ENCODE measurements around the gene TAOK1.

The TAOK1 gene

GRCh38 chr17:29567554-29568330 is 177.6 kb downstream of the TAOK1 start:
- Histone ChIP-seq H3K36me3 (replicated peaks; ENCODE audit: low read depth, low read length) (no peaks in the 10 kb centered on the region), H3K27ac (ENCODE audit: low read length) (peak overlapping the region; percentile 82), H3K4me1 (ENCODE audit: low read length) (peaks cover 14% of the 10 kb centered on the region), H2AFZ (ENCODE audit: low read depth, low read length) (peak overlapping the region; percentile 4; the same call in 1 of the 2 replicates), H3K9me3 (ENCODE audit: insufficient read depth, low read length) (no peaks in the 10 kb centered on the region), H3K9ac (ENCODE audit: low read length) (peak overlapping the region; percentile 75), H3K4me3 (ENCODE audit: low read length) (peak overlapping the region; percentile 80), H3K4me2 (ENCODE audit: low read length) (peak overlapping the region; percentile 98), H3K27me3 (ENCODE audit: low read depth, low read length) (no peaks in the 10 kb centered on the region), H3K79me2 (ENCODE audit: low read length) (peaks cover 26% of the 10 kb centered on the region), H4K20me1 (ENCODE audit: insufficient read depth, low read length) (no peaks in the 10 kb centered on the region)
- no peak for TF ChIP-seq EZH2phosphoT487 (IDR thresholded peaks at IDR 0.05; ENCODE audit: low read depth)
- TF ChIP-seq, protein P1, sequence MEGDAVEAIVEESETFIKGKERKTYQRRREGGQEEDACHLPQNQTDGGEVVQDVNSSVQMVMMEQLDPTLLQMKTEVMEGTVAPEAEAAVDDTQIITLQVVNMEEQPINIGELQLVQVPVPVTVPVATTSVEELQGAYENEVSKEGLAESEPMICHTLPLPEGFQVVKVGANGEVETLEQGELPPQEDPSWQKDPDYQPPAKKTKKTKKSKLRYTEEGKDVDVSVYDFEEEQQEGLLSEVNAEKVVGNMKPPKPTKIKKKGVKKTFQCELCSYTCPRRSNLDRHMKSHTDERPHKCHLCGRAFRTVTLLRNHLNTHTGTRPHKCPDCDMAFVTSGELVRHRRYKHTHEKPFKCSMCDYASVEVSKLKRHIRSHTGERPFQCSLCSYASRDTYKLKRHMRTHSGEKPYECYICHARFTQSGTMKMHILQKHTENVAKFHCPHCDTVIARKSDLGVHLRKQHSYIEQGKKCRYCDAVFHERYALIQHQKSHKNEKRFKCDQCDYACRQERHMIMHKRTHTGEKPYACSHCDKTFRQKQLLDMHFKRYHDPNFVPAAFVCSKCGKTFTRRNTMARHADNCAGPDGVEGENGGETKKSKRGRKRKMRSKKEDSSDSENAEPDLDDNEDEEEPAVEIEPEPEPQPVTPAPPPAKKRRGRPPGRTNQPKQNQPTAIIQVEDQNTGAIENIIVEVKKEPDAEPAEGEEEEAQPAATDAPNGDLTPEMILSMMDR (IDR thresholded peaks at IDR 0.05; ENCODE audit: low read depth, low read length), result peak; percentile 50

- Histone ChIP-seq H3K9me3 (ENCODE audit: insufficient read depth, low read length) (no peaks in the 10 kb centered on the region), H3K79me2 (ENCODE audit: low read length) (peaks cover 26% of the 10 kb centered on the region), H3K36me3 (replicated peaks; ENCODE audit: low read depth, low read length) (no peaks in the 10 kb centered on the region), H3K4me1 (ENCODE audit: low read length) (peaks cover 19% of the 10 kb centered on the region), H3K27ac (ENCODE audit: low read length) (peak within 1 kb of the TSS; percentile 82), H2AFZ (ENCODE audit: low read depth, low read length) (peak within 1 kb of the TSS; percentile 73; the same call in 1 of the 2 replicates), H3K27me3 (ENCODE audit: low read depth, low read length) (no peaks in the 10 kb centered on the region), H3K4me3 (ENCODE audit: low read length) (peak within 1 kb of the TSS; percentile 96), H3K9ac (ENCODE audit: low read length) (peak within 1 kb of the TSS; percentile 85), H4K20me1 (ENCODE audit: insufficient read depth, low read length) (no peaks in the 10 kb centered on the region), H3K4me2 (ENCODE audit: low read length) (peak within 1 kb of the TSS; percentile 98)
- TF ChIP-seq, protein P1 (IDR thresholded peaks at IDR 0.05; ENCODE audit: low read depth, low read length), result no peak
- no peak for TF ChIP-seq EZH2phosphoT487 (IDR thresholded peaks at IDR 0.05; ENCODE audit: low read depth)
These were observed 178.4 kb downstream of the TAOK1 start, which contains the start of gene TP53I13 for GRCh38 chr17:29568331-29569244. TSS of gene TP53I13 (plus strand) at chr17:29568701. CDS start at chr17:29568759, 58 bp downstream.

GRCh38 chr17:29569245-29569950 is 179.2 kb downstream of the TAOK1 start:
- Histone ChIP-seq H2AFZ (ENCODE audit: low read depth, low read length) (no peak overlapping the region; the same call in 1 of the 2 replicates), H3K9me3 (ENCODE audit: insufficient read depth, low read length) (no peaks in the 10 kb centered on the region), H3K4me3 (ENCODE audit: low read length) (peak overlapping the region; percentile 96), H3K27me3 (ENCODE audit: low read depth, low read length) (no peaks in the 10 kb centered on the region), H3K27ac (ENCODE audit: low read length) (no peak overlapping the region), H3K4me1 (ENCODE audit: low read length) (peaks cover 26% of the 10 kb centered on the region), H3K36me3 (replicated peaks; ENCODE audit: low read depth, low read length) (no peaks in the 10 kb centered on the region), H3K4me2 (ENCODE audit: low read length) (peak overlapping the region; percentile 76), H3K79me2 (ENCODE audit: low read length) (peaks cover 20% of the 10 kb centered on the region), H4K20me1 (ENCODE audit: insufficient read depth, low read length) (no peaks in the 10 kb centered on the region), H3K9ac (ENCODE audit: low read length) (peak overlapping the region; percentile 85)
- TF ChIP-seq EZH2phosphoT487 (IDR thresholded peaks at IDR 0.05; ENCODE audit: low read depth), result no peak
- TF ChIP-seq, protein P1 (IDR thresholded peaks at IDR 0.05; ENCODE audit: low read depth, low read length), result no peak

All from OCI-LY3 (cell line).